Memory B cell (primary cell): Measurements from ENCODE around the gene SMG7.
A peak's percentile ranks its signal among the peaks of the same experiment; 100 is the strongest.

Experiments
- ATAC-seq: fragments of 150-1000 bp; cut with Tn5 transposase; 2 replicates; pipeline ENCODE4 v1.10.0; 2021; ENCODE audit warnings: low read depth, mild to moderate bottlenecking, moderate library complexity
- DNase-seq, 2 donors: peaks; one replicate each; pipeline ENCODE4 v3.0.0; 2022; ENCODE audit warnings: low spot score in 2 of 2
- H3K27ac Mint-ChIP-seq: one replicate; pipeline ENCODE4 v1.8.0; 2022; ENCODE audit warnings: mild to moderate bottlenecking, moderate library complexity, mixed read lengths
- H3K27me3 Mint-ChIP-seq: one replicate; pipeline ENCODE4 v1.8.0; 2022; ENCODE audit warnings: mixed read lengths
- H3K36me3 Mint-ChIP-seq: one replicate; pipeline ENCODE4 v1.8.0; 2022; ENCODE audit warnings: mild to moderate bottlenecking, mixed read lengths
- H3K4me1 Mint-ChIP-seq: one replicate; pipeline ENCODE4 v1.8.0; 2022; ENCODE audit warnings: mixed read lengths
- H3K4me3 Mint-ChIP-seq: one replicate; pipeline ENCODE4 v1.8.0; 2022; ENCODE audit warnings: mild to moderate bottlenecking, moderate library complexity, mixed read lengths
- H3K9me3 Mint-ChIP-seq: one replicate; pipeline ENCODE4 v1.8.0; 2022; ENCODE audit warnings: mixed read lengths

SMG7 gene

DNA sequence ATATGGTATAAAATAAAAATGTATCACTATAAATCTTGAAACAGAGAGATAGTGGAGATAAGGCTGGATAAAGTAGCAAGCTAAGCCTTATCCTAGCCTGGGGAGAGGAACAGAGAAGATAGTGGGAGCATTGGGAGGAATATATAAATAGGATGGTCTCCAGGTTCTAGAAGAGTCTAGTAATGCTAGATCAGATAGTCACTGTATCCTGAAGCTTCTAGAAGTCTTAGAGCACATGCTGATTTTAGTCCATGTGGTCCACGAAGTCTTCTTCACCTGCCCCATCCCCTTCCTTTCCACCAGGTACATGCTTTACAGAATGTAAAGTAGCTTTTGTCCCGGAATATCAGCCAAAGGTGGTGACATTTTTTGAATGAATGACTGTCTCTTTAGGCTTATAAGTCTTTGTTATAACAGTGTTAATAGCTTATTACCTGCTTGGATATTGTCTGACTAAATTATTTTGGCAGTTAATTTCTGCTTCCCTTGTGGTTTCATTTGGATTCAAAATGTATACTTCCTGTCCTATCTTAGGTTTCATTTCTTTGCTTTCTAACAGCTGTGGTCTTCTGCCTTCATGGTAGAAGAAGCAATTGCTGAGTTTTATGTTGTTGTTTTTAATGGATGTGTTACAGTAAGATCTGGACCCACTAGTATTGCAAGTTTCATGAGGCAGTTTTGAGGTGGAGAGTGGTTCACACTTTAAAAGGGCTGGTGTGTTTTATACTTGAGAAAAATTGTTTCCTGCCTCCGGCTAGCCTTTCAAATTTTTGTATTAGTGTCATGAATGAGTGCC lies 5.9 kb downstream of the SMG7 start:
- Mint-ChIP-seq H3K4me3 (peak overlapping the region; percentile 24), H3K4me1 (peaks cover 45% of the 10 kb centered on the region), H3K9me3 (no peaks in the 10 kb centered on the region), H3K36me3 (no peaks in the 10 kb centered on the region), H3K27me3 (no peaks in the 10 kb centered on the region), H3K27ac (peak overlapping the region; percentile 8)
- DNase-seq (no peak), ATAC-seq (peak; percentile 31)

- Mint-ChIP-seq H3K9me3 (no peaks in the 10 kb centered on the region), H3K4me3 (peak overlapping the region; percentile 61)
Observed at GRCh38 chr1:183480971-183481441, 8.7 kb downstream of the SMG7 start.

GRCh38 chr1:183483224-183483623 lies 10.9 kb downstream of the SMG7 start:
- DNase-seq (no peak), ATAC-seq (no peak)
- no peak overlapping the region for H3K4me3 Mint-ChIP-seq
- H3K4me1 Mint-ChIP-seq, result peaks cover 51% of the 10 kb centered on the region
- no peaks in the 10 kb centered on the region for H3K27me3 Mint-ChIP-seq
- peaks cover 2% of the 10 kb centered on the region for H3K36me3 Mint-ChIP-seq
- H3K9me3 Mint-ChIP-seq, result no peaks in the 10 kb centered on the region
- H3K27ac Mint-ChIP-seq, result no peak overlapping the region

More at GRCh38 chr1:183480971-183481441, 8.7 kb downstream of the SMG7 start:
- peak; percentile 89 for ATAC-seq
- Mint-ChIP-seq H3K27ac (peak overlapping the region; percentile 69), H3K27me3 (no peaks in the 10 kb centered on the region), H3K4me1 (peaks cover 43% of the 10 kb centered on the region), H3K36me3 (no peaks in the 10 kb centered on the region)
- peak in 1 of 2 donors; percentile 8 for DNase-seq

- DNase-seq (no peak), ATAC-seq (no peak)
- Mint-ChIP-seq H3K27me3 (no peaks in the 10 kb centered on the region), H3K27ac (no peak overlapping the region), H3K36me3 (peaks cover 2% of the 10 kb centered on the region), H3K4me3 (no peak overlapping the region), H3K9me3 (no peaks in the 10 kb centered on the region), H3K4me1 (peaks cover 45% of the 10 kb centered on the region)
Observed at GRCh38 chr1:183484254-183484653, 12.0 kb downstream of the SMG7 start.

GRCh38 chr1:183484851-183485250 lies 12.6 kb downstream of the SMG7 start:
- no peaks in the 10 kb centered on the region for H3K9me3 Mint-ChIP-seq
- DNase-seq, result no peak
- H3K4me3 Mint-ChIP-seq, result no peak overlapping the region
- no peak for ATAC-seq
- peaks cover 5% of the 10 kb centered on the region for H3K36me3 Mint-ChIP-seq
- H3K4me1 Mint-ChIP-seq, result peaks cover 46% of the 10 kb centered on the region
- no peak overlapping the region for H3K27ac Mint-ChIP-seq
- H3K27me3 Mint-ChIP-seq, result no peaks in the 10 kb centered on the region

DNA sequence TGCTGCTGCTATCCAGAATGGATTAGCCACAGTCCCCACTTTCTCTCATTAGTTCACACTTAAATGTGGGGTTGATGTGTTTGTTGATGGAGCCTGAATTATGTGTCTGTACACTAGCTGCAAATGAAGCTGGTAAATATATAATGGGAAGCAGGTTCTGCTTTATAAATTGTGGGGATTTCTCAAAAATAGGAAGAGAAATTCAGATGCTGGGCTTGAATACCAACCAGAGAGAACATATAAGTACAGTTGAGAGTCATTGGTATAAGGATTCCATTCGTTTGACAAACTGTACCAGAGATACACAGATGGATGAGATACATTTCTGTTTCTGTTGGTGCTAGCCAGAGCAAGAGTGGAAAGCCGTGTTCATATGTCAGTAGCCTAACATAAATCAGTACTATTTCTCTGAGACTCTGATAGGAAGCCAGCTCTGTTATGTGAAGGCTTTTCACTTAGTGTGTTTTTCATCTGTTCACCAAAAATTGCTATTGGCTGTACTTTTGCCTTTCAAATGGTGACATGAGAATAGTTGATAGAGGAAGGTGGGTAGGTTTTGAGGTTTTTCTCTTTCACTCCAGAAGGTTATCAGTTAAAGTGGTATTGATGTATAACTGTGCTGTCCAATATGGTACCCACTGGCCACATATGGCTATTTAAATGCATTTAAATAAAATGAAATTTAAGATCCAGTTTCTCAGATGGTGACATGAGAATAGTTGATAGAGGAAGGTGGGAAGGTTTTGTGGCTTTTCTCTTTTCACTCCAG lies 15.6 kb downstream of the SMG7 start:
- no peaks in the 10 kb centered on the region for H3K27me3 Mint-ChIP-seq
- ATAC-seq, result peak; percentile 37
- no peak overlapping the region for H3K4me3 Mint-ChIP-seq
- DNase-seq, result no peak
- H3K36me3 Mint-ChIP-seq, result peaks cover 6% of the 10 kb centered on the region
- H3K9me3 Mint-ChIP-seq, result no peaks in the 10 kb centered on the region
- H3K4me1 Mint-ChIP-seq, result peaks cover 28% of the 10 kb centered on the region
- peak overlapping the region; percentile 10 for H3K27ac Mint-ChIP-seq

GRCh38 chr1:183490932-183491331 lies 18.6 kb downstream of the SMG7 start:
- no peak for ATAC-seq
- DNase-seq, result no peak
- Mint-ChIP-seq H3K4me1 (peaks cover 23% of the 10 kb centered on the region), H3K9me3 (no peaks in the 10 kb centered on the region), H3K27me3 (no peaks in the 10 kb centered on the region), H3K36me3 (peaks cover 6% of the 10 kb centered on the region), H3K4me3 (no peak overlapping the region), H3K27ac (no peak overlapping the region)

GRCh38 chr1:183493540-183494245 lies 21.4 kb downstream of the SMG7 start:
- H3K27ac Mint-ChIP-seq, result no peak overlapping the region
- H3K4me1 Mint-ChIP-seq, result peaks cover 24% of the 10 kb centered on the region
- no peak for ATAC-seq
- H3K4me3 Mint-ChIP-seq, result no peak overlapping the region
- DNase-seq, result no peak
- peaks cover 4% of the 10 kb centered on the region for H3K36me3 Mint-ChIP-seq
- no peaks in the 10 kb centered on the region for H3K9me3 Mint-ChIP-seq
- H3K27me3 Mint-ChIP-seq, result no peaks in the 10 kb centered on the region

DNA sequence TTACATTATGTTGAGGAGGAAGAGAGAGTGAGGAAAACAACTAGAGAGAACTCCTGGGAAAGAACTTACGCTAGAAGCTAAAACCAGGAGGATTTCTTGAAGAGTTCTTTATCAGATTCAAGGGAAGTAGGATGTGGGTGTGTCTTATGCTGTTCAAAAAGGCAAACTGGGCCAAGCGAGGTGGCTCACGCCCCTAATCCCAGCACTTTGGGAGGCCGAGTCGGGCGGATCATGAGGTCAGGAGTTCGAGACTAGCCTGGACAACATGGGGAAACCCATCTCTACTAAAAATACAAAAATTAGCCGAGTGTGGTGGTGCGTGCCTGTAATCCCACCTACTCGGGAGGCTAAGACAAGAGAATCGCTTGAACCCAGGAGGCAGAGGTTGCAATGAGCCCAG lies 23.1 kb downstream of the SMG7 start:
- H3K36me3 Mint-ChIP-seq, result no peaks in the 10 kb centered on the region
- no peaks in the 10 kb centered on the region for H3K27me3 Mint-ChIP-seq
- peaks cover 29% of the 10 kb centered on the region for H3K4me1 Mint-ChIP-seq
- H3K4me3 Mint-ChIP-seq, result no peak overlapping the region
- no peak overlapping the region for H3K27ac Mint-ChIP-seq
- H3K9me3 Mint-ChIP-seq, result no peaks in the 10 kb centered on the region
- DNase-seq (no peak), ATAC-seq (no peak)

- H3K36me3 Mint-ChIP-seq, result no peaks in the 10 kb centered on the region
- no peak for ATAC-seq
- H3K4me1 Mint-ChIP-seq, result peaks cover 32% of the 10 kb centered on the region
- no peaks in the 10 kb centered on the region for H3K9me3 Mint-ChIP-seq
- H3K27ac Mint-ChIP-seq, result no peak overlapping the region
- H3K27me3 Mint-ChIP-seq, result no peaks in the 10 kb centered on the region
- no peak overlapping the region for H3K4me3 Mint-ChIP-seq
- no peak for DNase-seq
Observed at GRCh38 chr1:183497218-183497617, 24.9 kb downstream of the SMG7 start.

DNA sequence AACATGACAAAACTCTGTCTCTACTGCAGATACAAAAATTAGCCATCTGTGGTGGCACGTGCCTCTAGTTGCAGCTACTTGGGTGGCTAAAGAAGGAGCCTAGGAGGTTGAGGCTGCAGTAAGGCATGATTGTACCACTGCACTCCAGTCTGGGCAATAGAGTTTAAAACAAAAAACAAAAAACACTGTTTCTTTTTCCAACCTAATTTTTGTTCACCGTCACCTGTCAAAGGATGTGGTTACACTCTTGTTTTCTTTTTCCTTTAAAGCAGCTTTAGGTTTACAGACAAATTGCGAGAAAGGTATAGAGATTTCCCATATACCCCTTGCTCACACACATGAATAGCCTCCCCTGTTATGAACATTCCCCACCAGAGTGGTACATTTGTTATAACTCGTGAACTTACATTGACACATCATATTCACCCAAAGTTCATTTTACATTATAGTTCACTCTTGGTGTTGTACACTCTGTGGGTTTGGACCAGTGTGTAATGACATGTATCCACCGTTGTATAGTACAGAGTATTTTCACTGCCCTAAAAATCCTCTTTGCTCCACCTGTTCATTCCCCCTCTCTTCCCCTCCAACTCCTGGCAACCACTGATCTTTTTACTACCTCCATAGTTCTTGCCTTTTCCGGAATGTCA lies 26.2 kb downstream of the SMG7 start:
- Mint-ChIP-seq H3K27me3 (no peaks in the 10 kb centered on the region), H3K9me3 (no peaks in the 10 kb centered on the region), H3K27ac (no peak overlapping the region), H3K4me3 (no peak overlapping the region), H3K4me1 (peaks cover 28% of the 10 kb centered on the region), H3K36me3 (no peaks in the 10 kb centered on the region)
- DNase-seq, result no peak
- no peak for ATAC-seq

DNA sequence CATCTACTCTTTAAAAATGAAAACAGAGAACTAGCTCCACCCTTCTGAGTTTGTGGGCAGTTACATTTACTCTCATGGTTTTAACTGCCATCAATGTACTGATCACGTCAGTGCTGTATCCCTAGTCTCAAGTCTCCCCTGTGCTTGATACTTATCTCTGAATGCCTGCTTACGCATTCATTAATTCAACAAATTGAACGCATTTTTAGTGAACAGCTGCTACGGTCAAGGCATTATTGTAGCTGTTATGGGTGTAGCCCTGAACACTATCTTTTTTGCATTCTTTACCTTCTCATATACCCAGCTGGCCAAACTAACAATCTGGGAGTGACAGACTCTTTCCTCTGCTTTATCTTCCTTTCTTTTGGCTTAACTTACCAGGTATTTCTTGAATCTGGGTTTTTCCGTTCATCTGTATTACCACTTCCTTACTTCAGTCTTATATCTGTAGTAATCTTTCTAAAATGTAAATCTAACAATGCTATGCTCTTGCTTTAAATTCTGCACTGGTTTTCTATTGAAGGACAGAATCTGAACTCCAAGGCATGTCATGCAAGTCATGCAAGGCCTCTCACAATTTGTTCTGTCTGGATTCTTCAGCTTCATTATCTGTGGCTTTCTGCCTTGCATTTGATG lies 33.3 kb downstream of the SMG7 start:
- H3K9me3 Mint-ChIP-seq, result no peaks in the 10 kb centered on the region
- H3K27ac Mint-ChIP-seq, result no peak overlapping the region
- no peak for DNase-seq

DNA sequence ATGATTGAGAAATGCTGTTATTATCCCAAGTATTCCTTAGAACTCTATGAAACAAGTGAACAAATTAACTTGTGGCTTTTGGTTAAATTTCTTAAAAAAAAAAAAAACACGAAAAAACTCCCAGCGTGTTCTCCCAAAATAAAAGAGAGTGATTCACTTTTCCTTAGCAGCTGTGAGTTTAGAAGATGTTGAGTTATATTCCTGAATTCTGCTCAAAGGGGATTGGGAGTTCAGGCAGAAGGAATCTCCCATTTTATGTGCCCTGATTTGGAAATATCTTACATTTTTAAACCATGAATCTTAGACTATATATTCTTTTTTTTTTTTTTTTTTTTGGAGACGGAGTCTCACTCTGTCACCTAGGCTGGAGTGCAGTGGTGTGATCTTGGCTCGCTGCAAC lies 34.3 kb downstream of the SMG7 start:
- ATAC-seq, result no peak
- no peaks in the 10 kb centered on the region for H3K27me3 Mint-ChIP-seq
- H3K4me3 Mint-ChIP-seq, result no peak overlapping the region

More for the DNA sequence above, 33.3 kb downstream of the SMG7 start:
- ATAC-seq, result no peak
- Mint-ChIP-seq H3K36me3 (peaks cover 1% of the 10 kb centered on the region), H3K27me3 (no peaks in the 10 kb centered on the region), H3K4me1 (peaks cover 3% of the 10 kb centered on the region), H3K4me3 (no peak overlapping the region)

More for the DNA sequence above, 34.3 kb downstream of the SMG7 start:
- Mint-ChIP-seq H3K27ac (no peak overlapping the region), H3K4me1 (peaks cover 6% of the 10 kb centered on the region), H3K36me3 (peaks cover 1% of the 10 kb centered on the region), H3K9me3 (no peaks in the 10 kb centered on the region)
- DNase-seq, result no peak
